H1 (cell line): ENCODE results near the gene BCAS3. TPM values are rescaled to one million over a fixed set of nuclear protein-coding genes. Genes with fewer than 3 reads are reported as not detected.

Experiments
- CTCF ChIA-PET: fragments of 300-600 bp; sonication (Branson Sonifier 250); formaldehyde crosslinking; loops from one replicate; lab custom pipeline; 2021; ENCODE audit not compliant: partially characterized antibody; lab: Charles Lee
- POLR2A ChIA-PET: fragments of 300-600 bp; sonication (Branson Sonifier 250); formaldehyde crosslinking; loops from one replicate; lab custom pipeline; 2021; ENCODE audit warnings: inconsistent platforms; ENCODE audit not compliant: partially characterized antibody; lab: Charles Lee
- DNase-seq, 2 experiments: peaks; one replicate each; pipeline versions ENCODE4 v3.0.0 to v3.0.0-alpha.2; 2010 to 2022; ENCODE audit warnings: low spot score in 2 of 2, low read depth in 1 of 2, mixed read lengths in 1 of 2
- FAIRE-seq: peaks from 2 replicates; lab custom pipeline; 2011; peaks lifted over from hg19 to GRCh38; lab: Jason Lieb, UNC
- H2AFZ ChIP-seq: 2 replicates; pipeline ENCODE4 v1.8.1; 2012; ENCODE audit warnings: low read length, inconsistent platforms
- H2AK5ac ChIP-seq: 2 replicates; pipeline ENCODE4 v1.6.1; 2013; ENCODE audit warnings: low read depth, low read length
- H2BK120ac ChIP-seq: replicated peaks from 2 replicates; pipeline ENCODE3; 2013; ENCODE audit warnings: low read depth, low read length, inconsistent platforms
- H2BK12ac ChIP-seq: 2 replicates; pipeline ENCODE4 v1.6.1; 2013; ENCODE audit warnings: low read depth, low read length
- H2BK15ac ChIP-seq: 2 replicates; pipeline ENCODE4 v1.6.1; 2013; ENCODE audit warnings: low read length
- H2BK20ac ChIP-seq: 2 replicates; pipeline ENCODE4 v1.6.1; 2013; ENCODE audit warnings: low read length
- H2BK5ac ChIP-seq: 2 replicates; pipeline ENCODE4 v1.6.1; 2013; ENCODE audit warnings: low read depth, low read length
- H3K14ac ChIP-seq: 2 replicates; pipeline ENCODE4 v1.6.1; 2013; ENCODE audit warnings: inconsistent platforms; ENCODE audit not compliant: insufficient read length
- H3K18ac ChIP-seq: 2 replicates; pipeline ENCODE4 v1.6.1; 2013; ENCODE audit warnings: low read length; ENCODE audit errors: extremely low read depth
- H3K23ac ChIP-seq: 2 replicates; pipeline ENCODE4 v1.6.1; 2013; ENCODE audit warnings: inconsistent platforms; ENCODE audit not compliant: insufficient read length
- H3K23me2 ChIP-seq: 2 replicates; pipeline ENCODE4 v1.6.1; 2013; ENCODE audit warnings: low read depth, low read length
- H3K27ac ChIP-seq: 2 replicates; pipeline ENCODE4 v1.6.1; 2011; ENCODE audit warnings: low read depth, low read length, inconsistent platforms
- H3K27me3 ChIP-seq, 4 experiments: replicated peaks in 1 of 4; 1 replicate in 1 of 4; 2 replicates in 3 of 4; pipeline versions ENCODE4 v1.6.1 to v1.8.1; 2011 to 2013; ENCODE audit warnings: low read length in 3 of 4, mild to moderate bottlenecking in 3 of 4, inconsistent platforms in 2 of 4, mixed read lengths in 2 of 4, moderate library complexity in 1 of 4; ENCODE audit not compliant: control insufficient read depth in 3 of 4, insufficient read depth in 3 of 4; ENCODE audit errors: extremely low read depth in 1 of 4
- H3K36me3 ChIP-seq, 4 experiments: 2 replicates each; pipeline versions ENCODE4 v1.6.1 to v1.8.1; 2011 to 2013; ENCODE audit warnings: mild to moderate bottlenecking in 4 of 4, low read length in 3 of 4, moderate library complexity in 2 of 4, control low read depth in 1 of 4, inconsistent platforms in 1 of 4; ENCODE audit not compliant: insufficient read depth in 4 of 4, control insufficient read depth in 2 of 4
- H3K4ac ChIP-seq: replicated peaks from 2 replicates; pipeline ENCODE3; 2013; ENCODE audit warnings: low read length, low read depth, mixed read lengths, inconsistent platforms; ENCODE audit not compliant: insufficient read length
- H3K4me1 ChIP-seq, 4 experiments: replicated peaks in 1 of 4; 1 replicate in 1 of 4; 2 replicates in 3 of 4; pipeline versions ENCODE4 v1.6.1 to v1.8.1; 2011 to 2013; ENCODE audit warnings: low read length in 3 of 4, inconsistent platforms in 2 of 4, mixed read lengths in 1 of 4; ENCODE audit not compliant: insufficient read depth in 4 of 4, control insufficient read depth in 3 of 4
- H3K4me2 ChIP-seq, 2 experiments: 2 replicates each; pipeline versions ENCODE4 v1.6.1 to v1.8.1; 2011 to 2013; ENCODE audit warnings: low read depth in 2 of 2, low read length in 2 of 2, control low read depth in 1 of 2, inconsistent platforms in 1 of 2, mild to moderate bottlenecking in 1 of 2; ENCODE audit not compliant: insufficient read depth in 1 of 2
- H3K4me3 ChIP-seq, 4 experiments: fragments of 200-600, 300-600 bp in 1 of 4; sonication (generic), shearing (Covaris generic), sonication (Bioruptor Twin) in 1 of 4; 2 replicates each; pipeline versions ENCODE4 v1.5.1 to v1.8.1; 2011 to 2016; ENCODE audit warnings: low read length in 4 of 4, low read depth in 3 of 4, control low read depth in 2 of 4, inconsistent platforms in 2 of 4, mild to moderate bottlenecking in 2 of 4, mixed read lengths in 1 of 4, moderate library complexity in 1 of 4; ENCODE audit not compliant: insufficient read depth in 2 of 4; ENCODE audit errors: extremely low read depth in 1 of 4
- H3K56ac ChIP-seq: replicated peaks from 2 replicates; pipeline ENCODE3; 2013; ENCODE audit warnings: low read depth, mild to moderate bottlenecking, mixed read lengths, low read length, inconsistent platforms; ENCODE audit not compliant: insufficient read length
- H3K79me1 ChIP-seq: 2 replicates; pipeline ENCODE4 v1.6.1; 2013; ENCODE audit warnings: low read depth, low read length, control low read depth
- H3K79me2 ChIP-seq, 2 experiments: 2 replicates each; pipeline versions ENCODE4 v1.6.1 to v1.8.1; 2012 to 2013; ENCODE audit warnings: low read length in 2 of 2, mild to moderate bottlenecking in 2 of 2, inconsistent platforms in 1 of 2; ENCODE audit not compliant: insufficient read depth in 2 of 2, control insufficient read depth in 1 of 2
- H3K9ac ChIP-seq, 4 experiments: replicated peaks in 1 of 4; 1 replicate in 1 of 4; 2 replicates in 3 of 4; pipeline versions ENCODE4 v1.6.1 to v1.8.1; 2011 to 2013; ENCODE audit warnings: low read depth in 3 of 4, low read length in 3 of 4, control low read depth in 2 of 4, mild to moderate bottlenecking in 2 of 4, moderate library complexity in 2 of 4, inconsistent platforms in 1 of 4; ENCODE audit errors: extremely low read depth in 1 of 4
- H3K9me3 ChIP-seq, 2 experiments: 2 replicates each; pipeline versions ENCODE4 v1.6.1 to v1.8.1; 2012 to 2013; ENCODE audit warnings: mild to moderate bottlenecking in 2 of 2, moderate library complexity in 2 of 2, control low read depth in 1 of 2, inconsistent platforms in 1 of 2, low read depth in 1 of 2, low read length in 1 of 2, mixed read lengths in 1 of 2; ENCODE audit not compliant: insufficient read depth in 2 of 2
- H4K20me1 ChIP-seq, 2 experiments: replicated peaks in 1 of 2; 2 replicates each; pipeline versions ENCODE3 to v1.8.1; 2011 to 2013; ENCODE audit warnings: inconsistent platforms in 2 of 2, low read length in 2 of 2, mild to moderate bottlenecking in 1 of 2; ENCODE audit not compliant: insufficient read depth in 2 of 2, control insufficient read depth in 1 of 2
- H4K5ac ChIP-seq: 2 replicates; pipeline ENCODE4 v1.6.1; 2013; ENCODE audit warnings: low read length, low read depth, mixed read lengths, inconsistent platforms; ENCODE audit not compliant: insufficient read length
- H4K8ac ChIP-seq: 2 replicates; pipeline ENCODE4 v1.8.0; 2013; ENCODE audit warnings: mild to moderate bottlenecking, moderate library complexity, low read length, inconsistent platforms; ENCODE audit not compliant: insufficient read depth; ENCODE audit errors: extremely low read depth
- H4K91ac ChIP-seq: replicated peaks from 2 replicates; pipeline ENCODE3; 2013; ENCODE audit warnings: low read length, mixed read lengths, inconsistent platforms; ENCODE audit not compliant: insufficient read length
- CBX5 ChIP-seq: fragments of 300-800, 300-1000 bp; sonication (generic); IDR thresholded peaks from 2 replicates; pipeline ENCODE4 v1.7.1; 2016; ENCODE audit warnings: antibody characterized with exemption, low read length, low read depth
- CREB1 ChIP-seq: IDR thresholded peaks from 2 replicates; pipeline ENCODE4 v1.6.1; 2012; ENCODE audit warnings: inconsistent platforms
- JUN ChIP-seq: IDR thresholded peaks from 2 replicates; pipeline ENCODE4 v1.6.1; 2011; ENCODE audit warnings: low read depth, mild to moderate bottlenecking, improper control_type of control experiment, low read length
- JUND ChIP-seq: IDR thresholded peaks from 2 replicates; pipeline ENCODE4 v1.6.1; 2011; ENCODE audit warnings: mild to moderate bottlenecking, improper control_type of control experiment, low read length
- RBBP5 ChIP-seq: IDR thresholded peaks from 2 replicates; pipeline ENCODE4 v1.7.1; 2012; ENCODE audit warnings: low read depth, mild to moderate bottlenecking, inconsistent platforms, low read length, moderate library complexity, borderline replicate concordance
- RFX5 ChIP-seq: IDR thresholded peaks from 2 replicates; pipeline ENCODE4 v1.6.1; 2011; ENCODE audit warnings: low read depth, low read length, improper control_type of control experiment, borderline replicate concordance
- SAP30 ChIP-seq: fragments of 300-600 bp; sonication (generic); IDR thresholded peaks from 2 replicates; pipeline ENCODE4 v1.7.1; 2012; ENCODE audit warnings: low read length, moderate library complexity, mild to moderate bottlenecking, inconsistent platforms; ENCODE audit not compliant: insufficient read depth, insufficient replicate concordance
- SP4 ChIP-seq: IDR thresholded peaks from 2 replicates; pipeline ENCODE4 v1.6.1; 2012; ENCODE audit warnings: low read length, inconsistent platforms
- TEAD4 ChIP-seq: IDR thresholded peaks from 2 replicates; pipeline ENCODE4 v1.6.1; 2012; ENCODE audit warnings: low read depth, low read length, inconsistent platforms, mixed read lengths
- USF2 ChIP-seq: IDR thresholded peaks from 2 replicates; pipeline ENCODE4 v1.6.1; 2011; ENCODE audit warnings: low read length, improper control_type of control experiment
- whole genome bisulfite sequencing, 2 experiments: shearing (Covaris generic) in 1 of 2; methylation state at CpG; one replicate each; pipeline versions ENCODE4 v1.1.6 to v1.1.7; 2013 to 2015; ENCODE audit warnings: low lambda C conversion rate in 2 of 2, mixed read lengths in 2 of 2, inconsistent platforms in 1 of 2, low coverage in 1 of 2, missing lambda C conversion rate in 1 of 2; ENCODE audit not compliant: insufficient replicate concordance in 2 of 2, insufficient coverage in 1 of 2, insufficient read length in 1 of 2; ENCODE audit errors: extremely low coverage in 1 of 2, missing lambda C conversion rate in 1 of 2; 5-methylcytosine and 5-hydroxymethylcytosine counted together
- polyA plus RNA-seq, 7 experiments: library from polyadenylated mRNA; depleted of rRNA in 3 of 7; stranded (reverse) in 5 of 7; unstranded in 2 of 7; fragments of >200 nt in 5 of 7; fragments of 200-250 nt in 2 of 7; gene quantifications; 1 replicate in 5 of 7; 2 replicates in 1 of 7; 4 replicates in 1 of 7; pipeline versions ENCODE4 v1.2.1 to v1.2.3, GENCODE V29; 2011 to 2013; ENCODE audit warnings: missing spikeins in 2 of 7, mixed read lengths in 2 of 7
- total RNA-seq: library from RNA; stranded (reverse); fragmentation: NEBNext Ultra II Directional; extraction: Animal tissue kit (Norgen Biotek cat#: 25700); gene quantifications from 2 replicates; pipeline ENCODE4 v1.2.1, GENCODE V29; 2021

The BCAS3 gene
- total and polyA plus RNA-seq, 2 of the 8 experiments (the other 6 are each of a cell fraction or from before 2014, with no cell fraction given), result 9.9 to 13.3 TPM

GRCh38 chr17:61305024-61305423 is 627.4 kb downstream of the BCAS3 start:
- H2BK15ac ChIP-seq, result no peak overlapping the region
- no peak for FAIRE-seq
- H3K23me2 ChIP-seq, result no peaks in the 10 kb centered on the region
- POLR2A ChIA-PET, result no interaction called here
- no peak overlapping the region for H3K4me2 ChIP-seq
- H2BK120ac ChIP-seq, result no peak overlapping the region
- no peak overlapping the region for H2BK20ac ChIP-seq
- H3K18ac ChIP-seq, result no peak overlapping the region
- no peak overlapping the region for H3K9ac ChIP-seq
- H2BK12ac ChIP-seq, result no peak overlapping the region
- TF ChIP-seq CBX5 (no peak), CREB1 (no peak), RFX5 (no peak), JUND (no peak), SAP30 (no peak), RBBP5 (no peak), TEAD4 (no peak), JUN (no peak), SP4 (no peak), USF2 (no peak)
- H3K79me1 ChIP-seq, result no peaks in the 10 kb centered on the region
- H3K9me3 ChIP-seq, result no peaks in the 10 kb centered on the region
- no peak overlapping the region for H3K23ac ChIP-seq
- CTCF ChIA-PET, result interaction anchor here (0.7 to 0.9 kb wide), 3 partner anchors 13 to 33 kb away, joined by 4 read pairs; no protein-coding TSS in a partner anchor
- H2AFZ ChIP-seq, result no peak overlapping the region
- H4K8ac ChIP-seq, result no peak overlapping the region
- H3K27ac ChIP-seq, result no peak overlapping the region
- H3K79me2 ChIP-seq, result no peaks in the 10 kb centered on the region
- H4K91ac ChIP-seq, result no peak overlapping the region
- H3K4me3 ChIP-seq, result no peak overlapping the region
- H2BK5ac ChIP-seq, result no peak overlapping the region
- no peaks in the 10 kb centered on the region for H3K27me3 ChIP-seq
- no peak overlapping the region for H3K14ac ChIP-seq
- no peaks in the 10 kb centered on the region for H4K20me1 ChIP-seq
- H3K36me3 ChIP-seq, result no peaks in the 10 kb centered on the region
- WGBS, 2 experiments, result 100% methylated on average over 1 of the region's 1 CpG; no CpG with 5 or more reads in 1 of the 2 experiments
- no peak for DNase-seq
- H3K56ac ChIP-seq, result no peak overlapping the region
- no peak overlapping the region for H3K4ac ChIP-seq
- no peak overlapping the region for H4K5ac ChIP-seq
- H2AK5ac ChIP-seq, result no peak overlapping the region
- H3K4me1 ChIP-seq, result peaks cover 0 to 5% (median 2%) of the 10 kb centered on the region in 4 experiments; a peak in 3 of 7 replicates
